Activated CD4-positive, alpha-beta T cell treated with anti-CD3 and anti-CD28 coated beads for 24 hours (primary cell): ENCODE results near the gene CLCN4.

Experiments used
- DNase-seq, 2 donors: peaks; one replicate each; pipeline ENCODE4 v3.0.0-alpha.2; 2020; ENCODE audit warnings: low read depth in 2 of 2

Gene CLCN4

DNA sequence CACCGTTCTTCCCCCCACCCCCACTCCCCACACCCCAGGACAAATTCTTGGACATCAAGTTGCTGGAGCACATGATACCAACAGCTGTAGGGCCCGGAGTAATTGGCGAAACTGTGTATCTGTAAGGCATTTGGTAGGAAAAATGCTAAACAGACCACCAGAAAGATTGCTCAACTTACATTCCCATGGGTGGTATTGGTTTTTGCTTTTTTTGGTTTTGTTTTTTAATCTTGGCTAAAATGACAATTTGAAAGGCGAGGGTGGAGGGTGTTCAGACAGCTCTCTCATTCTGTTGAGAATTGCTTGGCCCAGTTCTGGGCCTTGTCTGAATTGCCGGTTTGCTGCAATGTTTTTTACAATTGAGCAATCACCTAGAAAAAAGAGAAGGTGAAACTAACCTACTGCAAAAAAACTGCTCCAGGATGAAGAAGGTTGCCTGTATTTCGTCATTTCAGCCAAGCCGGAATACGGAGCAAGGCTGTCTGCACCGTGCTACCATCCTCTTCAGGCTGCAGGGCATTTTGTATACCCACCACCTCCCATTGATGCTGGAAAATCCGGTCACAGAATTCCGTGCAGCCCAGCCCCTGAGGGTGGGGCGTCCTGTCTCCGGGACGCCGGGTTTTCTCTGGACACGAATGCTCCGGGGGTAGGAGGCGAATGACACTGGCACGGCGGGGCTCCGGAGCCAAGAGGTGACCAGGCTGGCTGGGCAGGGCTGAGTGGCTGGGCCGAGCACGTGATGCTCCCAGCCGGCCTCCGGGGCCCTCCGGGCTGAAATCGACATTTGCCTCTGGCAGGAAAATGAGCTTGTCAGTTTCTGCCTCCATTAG lies at the start of gene CLCN4:
Gene CLCN4, plus strand, starts transcription at position 777 of the 833 bp plus-strand sequence. CDS start 28,058 bp downstream, outside the sequence.
- no peak for DNase-seq

DNA sequence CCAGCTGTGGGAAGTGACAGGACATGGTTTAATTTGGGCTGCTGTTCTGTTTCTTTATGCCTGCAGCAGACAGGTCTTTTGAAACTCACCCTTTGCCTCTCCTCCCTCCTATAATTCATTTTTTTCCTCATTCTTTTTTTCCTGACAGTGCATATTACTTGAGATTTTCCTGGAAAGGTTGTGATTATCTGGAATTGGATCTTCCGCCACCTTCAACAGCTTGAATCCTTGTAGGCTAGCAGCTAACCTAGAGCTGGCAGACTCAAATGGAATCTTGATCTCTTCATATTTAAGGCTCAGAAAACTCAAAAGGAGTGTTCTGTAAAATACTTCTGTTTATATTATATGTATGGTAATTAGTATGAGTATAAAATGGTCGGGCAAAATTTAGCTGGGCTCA lies 49.3 kb upstream of the CLCN4 start:
- no peak for DNase-seq

DNA sequence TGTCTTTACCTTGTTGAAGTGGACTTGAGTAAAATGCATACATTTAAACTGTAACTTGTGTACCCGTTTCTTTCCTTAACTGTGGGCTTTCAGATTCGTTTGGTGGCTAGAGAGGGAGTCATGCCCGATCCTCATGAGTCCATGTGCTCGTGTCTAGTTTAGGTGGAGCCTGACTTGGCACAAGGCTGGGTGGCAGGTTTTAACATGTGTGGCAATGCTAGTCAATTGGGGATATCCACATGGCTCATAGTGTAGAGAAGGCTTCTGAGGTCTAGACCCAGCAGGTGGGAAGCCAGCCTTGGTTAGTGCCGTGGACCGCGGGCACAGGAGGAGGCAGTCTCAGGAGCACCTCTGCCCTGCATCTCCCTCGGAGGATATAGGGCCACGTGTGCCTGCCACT lies 48.5 kb upstream of the CLCN4 start:
- DNase-seq: no peak

DNA sequence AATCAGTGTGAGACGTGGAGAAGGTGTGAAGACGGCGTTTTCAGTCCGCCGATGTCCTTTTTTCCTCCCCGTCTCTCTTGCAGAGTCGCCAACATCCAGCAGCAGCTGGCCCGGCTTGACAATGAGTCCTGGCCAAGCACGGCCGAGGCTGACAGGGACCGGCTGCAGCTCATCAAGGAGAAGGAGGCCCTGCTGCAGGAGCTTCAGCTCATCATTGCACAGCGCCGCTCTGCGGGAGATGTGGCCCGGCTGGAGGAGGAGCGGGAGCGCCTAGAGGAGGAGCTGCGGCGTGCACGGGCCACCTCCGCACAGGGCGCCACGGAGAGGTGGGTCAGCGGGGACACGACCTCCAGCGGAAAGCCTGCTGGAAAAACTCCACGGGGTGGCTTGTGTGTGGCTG lies 47.1 kb upstream of the CLCN4 start:
- no peak for DNase-seq

DNA sequence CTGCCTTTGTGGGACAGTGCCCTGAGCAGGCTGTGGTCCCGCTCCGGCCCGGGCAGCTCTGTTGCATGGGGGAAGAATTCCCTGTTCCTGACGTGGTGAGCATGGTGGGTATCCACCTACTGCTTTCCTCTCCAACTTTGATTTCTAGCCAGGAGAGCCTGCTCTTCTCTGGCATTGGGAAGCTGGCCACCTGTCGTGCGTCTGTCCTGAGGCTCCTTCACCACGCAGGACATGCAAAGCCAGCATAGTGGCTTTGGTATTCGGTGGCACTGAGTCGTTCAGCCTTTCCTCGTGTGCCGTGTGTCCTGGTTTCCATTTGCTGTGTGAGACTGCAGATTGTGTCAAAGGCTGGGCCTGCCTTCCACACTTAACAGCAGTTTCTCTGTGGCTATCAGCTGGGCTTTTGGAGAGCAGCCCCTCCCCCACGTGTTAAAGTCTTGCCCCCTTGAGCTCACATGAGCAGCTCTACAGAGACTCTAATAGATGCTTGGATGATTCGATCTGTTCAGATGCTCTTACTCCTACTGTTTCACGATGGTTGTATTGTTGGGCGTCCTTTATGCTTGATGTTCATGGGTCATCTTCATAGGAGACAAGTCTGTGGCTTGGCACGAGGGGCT lies 46.3 kb upstream of the CLCN4 start:
- no peak for DNase-seq

DNA sequence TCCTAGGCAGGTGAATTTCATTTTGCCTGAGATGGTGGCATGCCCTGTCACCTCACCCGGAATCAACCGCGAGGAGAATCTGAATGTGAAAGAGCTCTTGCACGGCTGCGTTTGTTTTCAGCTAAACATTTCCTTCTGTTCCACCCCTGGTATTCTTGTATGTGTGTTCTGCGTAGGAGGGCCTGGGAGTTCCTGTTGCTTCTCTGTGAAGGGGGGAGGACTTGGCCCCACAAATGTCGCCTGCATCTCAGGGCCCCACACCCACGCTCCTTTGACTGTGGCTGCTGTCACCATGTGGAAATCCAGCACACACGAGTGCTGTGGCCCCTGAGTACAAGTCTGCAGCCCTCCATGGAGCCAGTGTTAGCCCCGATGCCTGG lies 45.8 kb upstream of the CLCN4 start:
- peak; percentile 40 to 42 for DNase-seq

DNA sequence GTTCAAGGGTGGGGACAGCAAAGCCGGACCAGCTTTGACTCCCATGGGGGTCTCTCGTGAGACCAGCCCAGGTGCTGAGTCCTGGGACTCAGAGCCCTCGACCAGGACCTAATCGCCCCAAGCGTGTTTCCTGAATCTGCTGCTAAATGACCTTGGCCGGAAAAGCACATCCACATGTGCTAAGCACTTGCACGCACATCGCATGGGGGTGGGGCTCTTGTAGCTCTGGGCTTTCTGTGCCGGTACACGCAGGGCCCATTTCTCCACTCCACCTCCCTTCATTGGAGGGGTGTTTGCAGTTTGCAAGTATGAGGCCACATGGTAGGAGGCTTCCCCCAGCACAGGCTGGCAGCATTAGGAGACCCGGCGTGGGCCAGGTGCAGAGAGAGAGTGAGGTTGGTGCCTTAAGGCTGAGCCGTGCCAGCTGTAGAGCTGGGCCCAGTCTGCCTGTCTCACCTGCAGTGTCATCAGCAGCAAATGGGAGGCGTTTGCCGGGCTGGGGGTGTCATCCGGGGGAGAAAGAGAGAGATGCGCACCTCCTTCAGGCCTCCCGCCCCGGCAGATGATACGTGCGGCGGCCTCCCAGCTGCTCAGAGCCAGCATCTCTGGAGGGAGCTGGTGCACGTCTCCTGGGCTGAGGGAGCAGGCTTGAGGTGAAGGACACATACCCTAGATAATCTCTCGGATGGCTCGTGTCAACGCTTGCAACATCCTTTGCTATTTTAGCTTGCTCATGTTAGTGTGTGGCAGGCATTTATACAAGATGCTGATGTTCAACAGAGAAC lies 45.2 kb upstream of the CLCN4 start:
- peak; percentile 24 to 29 for DNase-seq

DNA sequence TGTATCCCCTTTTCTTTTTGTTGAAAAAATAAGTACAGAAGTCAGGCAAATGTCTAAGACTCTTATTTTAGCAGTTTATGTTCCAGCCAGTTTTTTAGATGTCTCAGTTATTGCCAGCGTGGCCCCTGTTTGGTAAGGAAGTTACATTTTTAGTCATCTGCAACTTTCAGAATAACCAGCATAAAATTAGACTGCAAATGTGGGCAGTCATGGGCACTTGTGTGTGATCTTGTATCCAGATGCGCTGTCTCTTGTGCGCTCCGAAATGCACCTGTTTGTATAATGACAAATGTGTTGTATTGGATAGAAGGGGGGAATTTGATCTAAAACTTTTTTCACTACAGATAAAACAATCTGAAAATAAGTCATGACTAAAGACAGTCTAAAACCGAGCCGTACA lies 44.3 kb upstream of the CLCN4 start:
- no peak for DNase-seq

DNA sequence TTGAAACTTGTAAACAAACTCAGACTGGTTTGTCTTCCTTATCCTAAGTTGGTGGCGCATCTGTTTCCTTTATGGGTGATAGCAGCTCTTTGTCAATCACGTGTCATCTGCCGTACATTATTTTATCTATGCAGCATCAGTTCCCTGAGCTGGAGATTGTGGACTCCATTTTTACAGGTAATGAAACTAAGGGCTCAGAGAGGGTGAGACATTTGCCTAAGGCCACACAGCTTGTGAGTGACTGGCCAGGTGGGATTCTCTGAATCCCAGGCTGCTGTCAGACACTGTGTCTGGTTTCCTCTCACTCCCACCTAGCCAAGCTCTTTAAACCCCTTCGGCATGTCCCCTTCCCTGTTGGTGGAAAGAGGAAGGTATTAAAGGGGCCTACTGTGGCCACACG lies 41.7 kb upstream of the CLCN4 start:
- DNase-seq: no peak

DNA sequence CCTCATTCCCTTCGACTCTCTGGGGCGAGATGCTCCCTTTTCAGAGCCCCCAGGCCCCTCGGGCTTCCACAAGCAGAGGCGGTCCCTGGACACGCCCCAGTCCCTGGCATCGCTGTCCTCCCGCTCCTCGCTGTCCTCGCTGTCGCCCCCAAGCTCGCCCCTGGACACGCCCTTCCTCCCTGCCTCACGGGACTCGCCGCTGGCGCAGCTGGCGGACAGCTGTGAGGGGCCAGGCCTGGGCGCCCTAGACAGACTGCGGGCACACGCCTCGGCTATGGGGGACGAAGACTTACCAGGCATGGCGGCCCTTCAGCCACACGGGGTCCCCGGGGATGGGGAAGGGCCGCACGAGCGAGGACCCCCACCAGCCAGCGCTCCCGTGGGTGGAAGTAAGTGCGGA lies 39.5 kb upstream of the CLCN4 start:
- no peak for DNase-seq

DNA sequence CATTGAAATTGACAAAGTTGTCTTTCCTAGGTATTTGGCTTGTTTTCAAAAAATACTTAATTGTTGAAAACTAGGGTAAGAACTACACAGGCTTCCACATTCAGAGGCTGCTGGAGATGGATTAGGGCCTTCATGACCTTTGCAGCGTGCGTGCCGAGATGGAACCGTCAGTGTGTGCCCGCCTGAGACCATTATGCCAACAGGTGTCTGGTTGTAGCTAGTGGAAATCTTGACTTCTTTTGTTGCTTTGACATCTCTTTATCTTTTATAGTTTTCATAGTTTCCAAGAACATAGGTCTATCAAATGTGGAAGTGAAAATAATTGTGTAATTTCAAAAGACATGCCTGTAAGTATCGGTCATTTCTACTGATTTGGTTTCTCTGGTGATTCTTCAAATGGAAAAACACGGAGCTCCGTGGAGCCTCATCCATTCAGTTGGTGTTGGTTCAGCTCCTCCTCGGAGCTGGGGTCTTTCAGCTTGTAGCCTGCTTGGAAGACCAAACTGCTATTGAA lies 38.9 kb upstream of the CLCN4 start:
- no peak for DNase-seq

DNA sequence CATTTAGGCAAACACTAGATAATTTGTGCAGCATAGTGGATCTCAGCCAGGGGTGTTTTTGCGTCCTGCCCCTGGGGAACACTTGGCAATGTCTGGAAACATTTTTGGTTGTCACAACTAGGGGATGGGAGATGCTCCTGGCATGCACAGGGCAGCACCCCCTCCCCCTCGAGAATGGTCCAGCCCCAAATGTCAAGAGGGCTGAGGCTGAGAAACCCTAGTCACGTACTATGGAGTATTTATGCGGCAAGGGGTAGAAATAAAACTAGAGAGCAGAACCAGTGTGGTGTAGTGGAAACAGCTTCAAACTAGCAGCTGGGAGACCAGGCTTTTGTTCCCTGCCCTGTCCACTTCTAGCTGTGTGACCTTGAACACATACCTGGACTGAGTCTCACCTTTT lies 38.2 kb upstream of the CLCN4 start:
- DNase-seq: no peak

DNA sequence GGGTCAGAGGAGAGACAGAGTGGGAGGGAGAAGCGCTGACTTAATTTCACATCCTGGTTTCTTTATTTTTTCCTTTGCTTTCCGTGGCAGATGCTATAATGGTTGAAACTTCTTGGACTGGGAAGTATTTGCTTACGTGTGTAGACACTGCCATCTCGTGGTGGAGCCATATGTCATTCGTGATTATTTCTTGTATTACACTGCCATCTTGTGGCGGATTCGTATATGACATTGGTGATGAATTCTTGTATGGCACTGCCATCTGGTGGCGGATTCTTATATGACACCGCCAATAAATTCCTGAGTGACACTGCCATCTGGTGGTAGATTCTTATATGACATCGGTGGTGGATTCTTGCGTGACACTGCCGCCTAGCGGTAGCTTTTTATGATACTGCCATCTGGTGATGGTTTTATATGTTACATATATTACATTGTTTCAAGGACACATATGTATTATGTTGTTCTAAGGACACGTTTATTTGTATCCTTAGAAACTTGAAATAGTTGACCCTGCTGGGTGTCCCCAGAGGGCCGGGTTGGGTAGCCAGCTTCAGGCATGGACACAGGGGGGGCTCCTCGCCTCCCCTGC lies 37.3 kb upstream of the CLCN4 start:
- peak; percentile 34 to 79 for DNase-seq

DNA sequence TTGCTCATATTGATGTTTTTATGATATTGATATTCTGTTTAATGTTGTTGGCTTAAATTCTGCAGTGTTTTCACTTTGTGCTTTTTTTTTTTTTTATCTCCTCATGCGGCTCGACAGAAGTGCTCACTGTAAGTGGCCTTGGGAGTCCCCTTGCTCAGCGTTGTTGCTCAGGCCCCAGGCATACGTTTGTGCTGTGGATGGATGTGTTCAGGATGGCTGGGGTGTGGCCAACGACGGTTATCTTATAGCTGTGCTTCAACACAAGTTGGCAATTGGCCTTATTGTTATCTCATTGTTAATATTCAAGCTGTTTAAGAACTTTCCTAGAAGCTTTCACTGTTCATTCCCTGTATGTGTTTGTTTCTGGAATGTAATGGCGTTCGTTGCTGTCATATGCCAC lies 36.4 kb upstream of the CLCN4 start:
- no peak for DNase-seq

DNA sequence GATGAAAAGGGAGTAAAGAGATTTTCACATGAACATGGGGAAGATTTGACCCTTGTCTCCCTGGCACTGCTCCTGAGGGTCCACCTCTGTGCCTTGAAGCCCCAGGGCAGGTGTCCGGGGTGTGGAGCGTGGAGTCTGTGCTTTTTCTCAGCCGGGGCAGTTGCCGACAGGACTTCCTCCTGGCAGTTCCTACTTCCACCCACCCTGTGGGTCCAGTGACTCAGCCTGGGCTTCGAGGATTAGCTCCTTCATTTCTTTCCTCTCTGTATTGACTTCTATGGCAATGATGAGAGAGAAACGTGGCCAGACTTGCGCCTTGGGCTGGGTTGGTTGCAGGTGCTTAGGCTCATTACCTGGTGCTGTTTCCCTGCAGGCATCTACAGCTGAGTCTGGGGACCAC lies 35.9 kb upstream of the CLCN4 start:
- DNase-seq: no peak

DNA sequence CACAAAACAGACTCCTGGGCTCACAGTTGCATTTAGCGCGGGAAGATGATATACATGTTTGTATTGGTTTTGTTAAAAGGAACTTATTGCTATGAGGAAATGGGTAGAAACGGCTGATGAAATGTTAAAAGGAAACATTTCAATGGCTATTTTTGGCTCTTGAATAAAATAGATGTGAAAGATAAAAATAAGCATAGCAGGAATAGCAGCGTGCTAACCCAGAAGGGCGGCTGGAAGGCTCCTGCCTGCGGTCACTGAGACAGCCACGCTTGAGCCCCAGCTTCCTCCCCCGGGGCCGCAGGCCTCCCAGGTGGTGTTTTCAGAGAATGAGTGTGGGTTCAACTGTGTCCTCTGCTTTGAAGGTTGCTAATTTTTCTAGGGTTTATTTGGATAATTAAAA lies 35.0 kb upstream of the CLCN4 start:
- DNase-seq: no peak

DNA sequence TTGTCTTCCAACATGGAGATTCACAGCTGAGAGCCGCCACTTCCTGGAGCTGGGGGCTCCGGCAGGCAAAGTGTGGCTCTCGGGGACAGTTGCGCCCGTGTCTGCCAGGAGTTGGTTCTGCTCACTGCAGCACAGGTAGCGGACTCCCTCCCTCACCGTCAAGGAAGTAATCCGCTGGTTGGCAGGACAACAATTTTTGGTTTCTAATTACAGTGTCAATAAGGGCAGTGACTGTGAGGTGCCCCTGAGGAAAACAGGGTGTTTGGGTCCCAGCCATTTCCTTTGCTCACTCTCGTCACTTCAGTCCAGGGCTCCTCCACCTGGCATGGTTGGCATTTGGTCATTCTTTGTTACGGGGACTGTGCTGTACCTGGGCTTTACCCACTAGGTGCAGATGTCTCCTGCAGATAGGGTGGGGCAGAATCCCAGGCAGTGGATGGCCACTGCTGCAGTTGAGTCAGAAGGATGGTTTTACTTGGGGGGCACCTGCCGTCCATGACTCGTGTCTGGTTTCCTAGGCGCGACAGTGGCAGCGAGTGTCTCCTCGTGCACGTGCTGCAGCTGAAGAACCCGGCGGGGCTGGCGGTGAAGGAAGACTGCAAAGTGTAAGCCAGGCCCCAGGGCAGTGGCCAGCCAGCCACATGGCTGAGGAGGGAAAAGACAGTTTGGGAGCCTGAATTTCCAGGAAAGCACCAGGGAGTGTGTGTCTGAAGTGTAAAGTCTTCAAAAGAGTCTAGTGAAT lies 32.1 kb upstream of the CLCN4 start:
- DNase-seq: no peak

DNA sequence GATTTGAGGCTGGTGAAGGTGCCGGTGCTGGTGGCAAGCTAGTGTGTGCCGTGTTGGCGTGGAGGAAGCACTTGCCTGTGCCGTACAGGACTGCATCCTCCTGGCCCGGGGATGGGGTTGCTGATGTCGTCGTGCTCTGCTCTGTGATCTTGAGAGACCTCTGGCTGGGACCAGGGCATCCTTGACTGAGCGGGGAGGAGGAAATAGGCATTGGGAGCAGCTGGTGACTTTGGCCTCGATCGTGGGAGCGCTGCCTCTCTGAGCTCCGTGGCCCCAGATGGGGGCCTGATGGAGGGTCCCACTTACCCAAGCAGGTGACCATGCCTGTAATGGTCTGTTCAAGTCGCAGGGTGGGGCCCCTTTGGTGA lies 31.5 kb upstream of the CLCN4 start:
- DNase-seq: no peak

DNA sequence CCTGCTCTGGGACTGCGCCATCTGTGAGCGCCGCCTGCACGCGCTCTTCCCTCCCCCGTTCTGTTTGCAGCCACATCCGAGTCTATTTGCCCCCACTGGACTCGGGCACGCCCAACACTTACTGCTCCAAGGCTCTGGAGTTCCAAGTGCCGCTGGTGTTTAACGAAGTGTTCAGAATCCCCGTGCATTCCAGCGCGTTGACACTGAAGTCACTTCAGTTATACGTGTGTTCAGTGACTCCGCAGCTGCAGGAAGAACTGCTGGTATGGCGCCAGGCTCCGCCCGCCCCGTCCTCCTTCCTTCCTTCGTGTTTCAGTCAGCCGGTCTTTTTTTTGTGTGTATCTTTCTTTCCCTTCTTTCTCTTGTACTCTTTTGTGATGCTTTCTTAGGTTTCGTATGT lies 30.7 kb upstream of the CLCN4 start:
- DNase-seq: no peak

DNA sequence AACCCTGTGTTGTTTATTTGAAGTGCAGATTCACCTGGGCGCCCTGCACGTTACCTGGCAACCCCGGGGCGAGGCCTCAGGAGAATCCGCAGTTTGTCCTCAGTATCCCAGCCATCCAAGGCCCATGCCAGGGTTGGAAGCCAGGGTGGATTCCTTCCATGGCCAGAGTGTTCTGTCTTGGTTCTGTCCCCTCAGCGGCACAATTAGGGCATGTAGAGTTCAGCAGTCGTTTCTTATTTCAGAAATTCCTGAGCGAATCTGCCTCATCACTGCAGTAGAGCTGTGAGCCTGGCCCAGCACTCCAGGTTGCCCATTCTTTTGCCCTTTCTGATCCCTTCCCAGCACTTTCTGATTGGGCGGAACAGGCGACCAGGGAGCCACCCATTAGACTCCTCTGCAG lies 29.9 kb upstream of the CLCN4 start:
- no peak for DNase-seq

DNA sequence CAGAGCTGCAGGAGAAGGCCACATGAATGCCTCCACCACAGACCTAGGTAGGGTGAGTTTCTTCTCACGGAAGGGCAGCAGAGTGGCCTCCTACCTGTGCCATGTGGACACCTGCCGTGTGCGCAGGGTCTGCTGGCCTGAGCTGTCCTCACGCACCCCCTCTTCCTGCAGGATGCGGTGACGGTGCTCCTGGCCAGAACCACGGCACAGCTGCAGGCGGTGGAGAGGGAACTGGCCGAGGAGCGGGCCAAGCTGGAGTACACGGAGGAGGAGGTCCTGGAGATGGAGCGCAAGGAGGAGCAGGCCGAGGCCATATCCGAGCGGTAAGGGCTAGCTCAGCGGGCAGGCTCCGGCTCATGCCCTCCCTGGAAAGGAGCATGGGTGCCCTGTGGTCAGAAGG lies 28.4 kb upstream of the CLCN4 start:
- no peak for DNase-seq

DNA sequence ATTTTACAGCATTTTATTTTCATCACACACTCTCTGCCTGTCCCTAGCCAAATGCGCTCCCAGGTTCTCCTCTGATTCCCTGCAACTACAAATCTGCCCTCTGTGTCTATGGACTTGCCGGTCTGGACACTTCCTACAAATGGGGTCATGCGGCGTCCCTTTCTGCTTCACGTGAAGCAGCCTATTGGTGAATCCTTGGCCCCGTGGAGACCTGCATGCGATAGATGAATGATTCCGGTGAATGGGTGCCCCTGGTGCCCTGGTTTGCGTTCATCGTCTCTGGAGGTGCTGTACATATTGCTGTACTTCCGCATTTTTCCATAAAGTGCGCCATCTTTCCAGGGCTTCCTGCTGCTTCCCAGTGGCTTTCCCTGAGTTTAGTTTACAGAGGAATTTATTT lies 27.5 kb upstream of the CLCN4 start:
- no peak for DNase-seq
